Liver (tissue), 9 donors: ENCODE measurements around the gene CDK11B. TPM values are rescaled to one million over a fixed set of nuclear protein-coding genes. Genes with fewer than 3 reads are reported as not detected.

Experiments used
- DNase-seq: peaks from one replicate; pipeline ENCODE4 v3.0.0-alpha.2; 2017; ENCODE audit warnings: low spot score
- H3K27ac ChIP-seq, 2 donors: one replicate each; pipeline ENCODE4 v1.7.0; 2013; ENCODE audit warnings: inconsistent platforms in 2 of 2, low read length in 2 of 2, control low read depth in 1 of 2, low read depth in 1 of 2, mild to moderate bottlenecking in 1 of 2
- H3K27me3 ChIP-seq, 4 donors: one replicate each; pipeline versions ENCODE4 v1.6.1 to v1.7.0; 2013; ENCODE audit warnings: low read length in 3 of 4, inconsistent platforms in 1 of 4, mild to moderate bottlenecking in 1 of 4, moderate library complexity in 1 of 4; ENCODE audit not compliant: control insufficient read depth in 4 of 4, insufficient read depth in 4 of 4
- H3K36me3 ChIP-seq, 4 donors: one replicate each; pipeline versions ENCODE4 v1.6.1 to v1.7.0; 2013; ENCODE audit warnings: low read length in 3 of 4, mild to moderate bottlenecking in 3 of 4, low read depth in 1 of 4, moderate library complexity in 1 of 4; ENCODE audit not compliant: control insufficient read depth in 4 of 4, insufficient read depth in 3 of 4
- H3K4me1 ChIP-seq, 4 donors: one replicate each; pipeline versions ENCODE4 v1.6.1 to v1.7.0; 2013; ENCODE audit warnings: low read length in 3 of 4, mild to moderate bottlenecking in 3 of 4, moderate library complexity in 1 of 4; ENCODE audit not compliant: control insufficient read depth in 4 of 4, insufficient read depth in 4 of 4
- H3K4me3 ChIP-seq, 3 donors: one replicate each; pipeline versions ENCODE4 v1.6.1 to v1.7.0; 2013; ENCODE audit warnings: low read length in 3 of 3, control low read depth in 1 of 3, low read depth in 1 of 3, mild to moderate bottlenecking in 1 of 3
- H3K9ac ChIP-seq, 2 donors: one replicate each; pipeline ENCODE4 v1.7.0; 2013; ENCODE audit warnings: low read length in 2 of 2, mild to moderate bottlenecking in 2 of 2, moderate library complexity in 2 of 2, control low read depth in 1 of 2, low read depth in 1 of 2
- H3K9me3 ChIP-seq, 4 donors: one replicate each; pipeline versions ENCODE4 v1.6.1 to v1.7.0; 2013; ENCODE audit warnings: low read length in 3 of 4; ENCODE audit not compliant: control insufficient read depth in 4 of 4
- EGR1 ChIP-seq, 2 donors: IDR thresholded peaks; 2 replicates each; pipeline ENCODE4 v1.6.1; 2016 to 2018; ENCODE audit warnings: antibody characterized with exemption in 2 of 2, low read depth in 2 of 2
- FOXA1 ChIP-seq: IDR thresholded peaks from 2 replicates; pipeline ENCODE4 v1.6.1; 2016; ENCODE audit warnings: antibody characterized with exemption
- FOXA2 ChIP-seq: IDR thresholded peaks from 2 replicates; pipeline ENCODE4 v1.6.1; 2016; ENCODE audit warnings: antibody characterized with exemption
- GABPA ChIP-seq, 2 donors: IDR thresholded peaks in 1 of 2; conservative IDR thresholded peaks in 1 of 2; 2 replicates each; pipeline ENCODE4 v1.6.1; 2016; ENCODE audit warnings: antibody characterized with exemption in 2 of 2, mild to moderate bottlenecking in 1 of 2, moderate library complexity in 1 of 2
- HNF4A ChIP-seq, 2 donors: conservative IDR thresholded peaks; 2 replicates each; pipeline ENCODE4 v1.6.1; 2016; ENCODE audit warnings: antibody characterized with exemption in 2 of 2, mild to moderate bottlenecking in 2 of 2
- HNF4G ChIP-seq: IDR thresholded peaks from 2 replicates; pipeline ENCODE4 v1.6.1; 2016; ENCODE audit warnings: antibody characterized with exemption
- JUND ChIP-seq, 2 donors: IDR thresholded peaks; 2 replicates each; pipeline ENCODE4 v1.6.1; 2016; ENCODE audit warnings: antibody characterized with exemption in 2 of 2
- MAX ChIP-seq: IDR thresholded peaks from 2 replicates; pipeline ENCODE4 v1.6.1; 2016; ENCODE audit warnings: antibody characterized with exemption
- NR2F2 ChIP-seq: IDR thresholded peaks from 2 replicates; pipeline ENCODE4 v1.6.1; 2016; ENCODE audit warnings: antibody characterized with exemption
- RAD21 ChIP-seq, 2 donors: IDR thresholded peaks; 2 replicates each; pipeline ENCODE4 v1.6.1; 2016; ENCODE audit warnings: antibody characterized with exemption in 2 of 2, mild to moderate bottlenecking in 2 of 2
- REST ChIP-seq: IDR thresholded peaks from 2 replicates; pipeline ENCODE4 v1.6.1; 2016; ENCODE audit warnings: antibody characterized with exemption, mild to moderate bottlenecking
- RXRA ChIP-seq, 2 donors: IDR thresholded peaks; 2 replicates each; pipeline ENCODE4 v1.6.1; 2017 to 2018; ENCODE audit warnings: antibody characterized with exemption in 2 of 2, mild to moderate bottlenecking in 1 of 2
- SP1 ChIP-seq: IDR thresholded peaks from 2 replicates; pipeline ENCODE4 v1.6.1; 2018; ENCODE audit warnings: antibody characterized with exemption, mild to moderate bottlenecking
- TAF1 ChIP-seq: conservative IDR thresholded peaks from 2 replicates; pipeline ENCODE4 v1.6.1; 2016; ENCODE audit warnings: antibody characterized with exemption, mild to moderate bottlenecking
- YY1 ChIP-seq: IDR thresholded peaks from 2 replicates; pipeline ENCODE4 v1.6.1; 2016; ENCODE audit warnings: antibody characterized with exemption, mild to moderate bottlenecking
- ZBTB33 ChIP-seq: IDR thresholded peaks from 2 replicates; pipeline ENCODE4 v1.6.1; 2016; ENCODE audit warnings: antibody characterized with exemption
- WGBS: extraction: QIAGEN DNeasy Blood & Tissue Kit; methylation state at CpG from one replicate; pipeline ENCODE4 v1.1.7; 2013; 5-methylcytosine and 5-hydroxymethylcytosine counted together
- polyA plus RNA-seq, 2 donors: library from polyadenylated mRNA; stranded (reverse) in 1 of 2; unstranded in 1 of 2; fragments of 200-250 nt in 1 of 2; fragments of >200 nt in 1 of 2; fragmentation: Nextera tagmentation in 1 of 2; extraction: Ambion mirVana in 1 of 2; gene quantifications; one replicate each; pipeline versions ENCODE4 v1.2.1 to v1.2.3, GENCODE V29; 2013 to 2015
- total RNA-seq, 2 donors: library from RNA; depleted of rRNA; stranded (reverse); fragments of >200 nt; gene quantifications; one replicate each; pipeline ENCODE4 v1.2.3, GENCODE V29; 2014
- TF ChIP-seq, protein P1 (sequence below): IDR thresholded peaks from 2 replicates; pipeline ENCODE4 v1.6.1; 2016; ENCODE audit warnings: antibody characterized with exemption
- TF ChIP-seq, protein P2 (sequence below): fragments of 150-350 bp; IDR thresholded peaks from 2 replicates; pipeline ENCODE4 v1.5.1; 2017; ENCODE audit warnings: improper control_type of control experiment, low read depth, low read length; ENCODE audit not compliant: missing input control
- donor health status: healthy.
- donor health status: healthy.
- donor health status: healthy.
- donor health status: healthy.
- donor health status: healthy.

Gene CDK11B
- total and polyA plus RNA-seq, 4 donors: 5.1 to 12.2 (median 7.4) TPM

DNA sequence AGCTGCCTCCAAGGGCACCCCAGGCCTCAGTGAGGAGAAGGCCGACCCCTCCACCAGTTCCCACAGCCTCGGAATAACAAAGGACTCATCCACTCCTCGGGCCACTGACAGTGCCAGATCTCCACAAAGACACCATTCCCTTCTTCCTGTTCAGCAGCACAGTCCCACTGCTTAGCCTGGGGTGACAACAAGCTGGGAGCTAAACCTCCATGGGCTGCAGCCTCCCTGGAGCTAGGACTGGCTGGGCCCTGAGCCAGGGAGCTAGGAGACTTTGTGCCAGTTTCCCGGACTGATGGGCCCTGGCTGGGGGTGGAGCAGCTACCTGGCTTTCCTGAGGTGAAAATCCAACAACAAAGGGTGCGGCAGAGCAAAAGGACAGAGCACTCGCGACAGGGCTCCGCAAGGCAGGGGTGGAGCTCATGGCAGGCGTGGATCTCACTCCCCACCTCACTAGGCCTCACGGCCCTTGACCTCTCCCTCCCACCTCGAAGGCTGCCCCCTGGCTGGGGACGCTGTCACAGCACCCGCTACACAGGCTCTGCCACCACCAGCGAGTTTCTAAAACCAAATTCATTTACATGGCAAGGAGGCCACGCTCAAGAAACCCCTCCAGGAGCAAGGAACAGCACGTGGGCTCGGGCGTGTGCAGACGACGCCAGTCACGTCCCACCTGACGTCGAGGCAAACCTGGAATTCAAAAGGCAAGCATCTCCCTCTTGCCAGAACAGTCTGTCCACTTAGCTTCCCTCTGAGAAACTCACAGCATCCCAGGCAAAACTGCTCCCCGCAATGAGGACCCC lies 20.0 kb upstream of the CDK11B start:
- Histone ChIP-seq H3K9me3 (no peaks in the 10 kb centered on the region), H3K4me1 (peaks cover 6 to 19% (median 14%) of the 10 kb centered on the region in 4 donors), H3K4me3 (no peak overlapping the region), H3K9ac (no peak overlapping the region), H3K27me3 (no peaks in the 10 kb centered on the region), H3K27ac (peak overlapping the region; percentile 13 to 46), H3K36me3 (peaks cover 0 to 5% (median 0%) of the 10 kb centered on the region in 4 donors)
- TF ChIP-seq SP1: peak; percentile 92
- no peak for TF ChIP-seq MAX
- no peak for TF ChIP-seq ZBTB33
- TF ChIP-seq EGR1 (IDR thresholded peaks at IDR 0.05; ENCODE audit: low read depth in 2 of 2): no peak
- peak; percentile 14 for TF ChIP-seq REST
- peak; percentile 80 to 81 for TF ChIP-seq HNF4A (conservative IDR thresholded peaks at IDR 0.05)
- TF ChIP-seq FOXA1: no peak
- no peak for TF ChIP-seq JUND (IDR thresholded peaks at IDR 0.05)
- TF ChIP-seq, protein P1, sequence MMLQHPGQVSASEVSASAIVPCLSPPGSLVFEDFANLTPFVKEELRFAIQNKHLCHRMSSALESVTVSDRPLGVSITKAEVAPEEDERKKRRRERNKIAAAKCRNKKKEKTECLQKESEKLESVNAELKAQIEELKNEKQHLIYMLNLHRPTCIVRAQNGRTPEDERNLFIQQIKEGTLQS: no peak
- TF ChIP-seq, protein P2, sequence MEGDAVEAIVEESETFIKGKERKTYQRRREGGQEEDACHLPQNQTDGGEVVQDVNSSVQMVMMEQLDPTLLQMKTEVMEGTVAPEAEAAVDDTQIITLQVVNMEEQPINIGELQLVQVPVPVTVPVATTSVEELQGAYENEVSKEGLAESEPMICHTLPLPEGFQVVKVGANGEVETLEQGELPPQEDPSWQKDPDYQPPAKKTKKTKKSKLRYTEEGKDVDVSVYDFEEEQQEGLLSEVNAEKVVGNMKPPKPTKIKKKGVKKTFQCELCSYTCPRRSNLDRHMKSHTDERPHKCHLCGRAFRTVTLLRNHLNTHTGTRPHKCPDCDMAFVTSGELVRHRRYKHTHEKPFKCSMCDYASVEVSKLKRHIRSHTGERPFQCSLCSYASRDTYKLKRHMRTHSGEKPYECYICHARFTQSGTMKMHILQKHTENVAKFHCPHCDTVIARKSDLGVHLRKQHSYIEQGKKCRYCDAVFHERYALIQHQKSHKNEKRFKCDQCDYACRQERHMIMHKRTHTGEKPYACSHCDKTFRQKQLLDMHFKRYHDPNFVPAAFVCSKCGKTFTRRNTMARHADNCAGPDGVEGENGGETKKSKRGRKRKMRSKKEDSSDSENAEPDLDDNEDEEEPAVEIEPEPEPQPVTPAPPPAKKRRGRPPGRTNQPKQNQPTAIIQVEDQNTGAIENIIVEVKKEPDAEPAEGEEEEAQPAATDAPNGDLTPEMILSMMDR: peak; percentile 51
- peak; percentile 57 for TF ChIP-seq YY1
- no peak for TF ChIP-seq FOXA2
- peak; percentile 87 to 97 for TF ChIP-seq RXRA (IDR thresholded peaks at IDR 0.05)
- peak in 1 of 2 donors; percentile 62 for TF ChIP-seq RAD21 (IDR thresholded peaks at IDR 0.05)
- peak; percentile 41 for TF ChIP-seq HNF4G
- TF ChIP-seq TAF1: no peak
- peak in 1 of 2 donors; percentile 51 for TF ChIP-seq GABPA (IDR thresholded peaks at IDR 0.05 in 1 of 2, conservative IDR thresholded peaks at IDR 0.05 in 1 of 2)
- peak; percentile 59 for TF ChIP-seq NR2F2
- WGBS: 42% methylated on average over 24 of the region's 24 CpGs
- peak; percentile 59 for DNase-seq
